HG03280 (cell line): ENCODE measurements around the gene MPZL1.
"Not testable (repeated sequence)": the region's sequence is repeated elsewhere in the genome, so short reads cannot be mapped to it uniquely, and the experiment has no call there.

Experiments
- ATAC-seq: cut with Tn5 transposase; IDR thresholded peaks from one replicate; pipeline ENCODE4 v1.9.1; 2021; ENCODE audit warnings: mild to moderate bottlenecking, moderate library complexity; ENCODE audit not compliant: unreplicated experiment

Gene MPZL1

DNA sequence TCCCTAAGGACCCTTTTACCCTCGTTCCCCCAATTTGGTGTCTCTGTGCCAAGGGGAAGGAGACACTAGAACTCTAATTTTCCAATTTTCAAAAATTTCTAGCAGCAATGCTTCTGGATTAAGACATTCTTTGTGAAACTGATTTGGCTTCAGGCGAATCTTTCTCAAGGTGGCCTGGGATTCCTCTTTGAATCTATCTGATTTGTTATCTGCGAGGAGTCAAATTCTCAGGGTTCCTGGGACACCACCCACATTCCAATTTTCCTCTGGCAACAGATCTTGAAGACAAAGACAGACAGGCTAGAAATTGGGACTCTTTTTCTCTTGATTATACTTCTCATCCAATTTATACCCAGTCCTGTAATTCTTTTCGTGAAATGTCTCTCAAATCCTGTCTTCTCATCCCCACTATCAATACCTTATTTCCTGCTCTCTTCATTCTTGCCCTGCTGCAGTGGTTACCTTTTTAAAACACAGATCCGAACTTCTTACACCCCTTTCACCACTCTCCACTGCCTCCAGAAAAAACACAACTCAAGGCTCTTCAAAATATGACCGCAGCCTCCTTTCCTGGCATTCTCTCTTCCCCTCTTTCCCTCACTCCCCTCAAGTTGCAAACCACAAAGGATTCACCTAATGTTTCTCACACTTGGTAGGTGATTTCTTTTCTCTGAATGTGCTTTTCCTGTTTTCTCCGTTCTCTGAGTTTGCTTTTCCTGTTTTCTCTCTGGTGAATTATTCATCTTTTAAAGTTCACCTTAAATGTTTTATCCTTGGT, 2.7 kb upstream of the MPZL1 start:
- no peak for ATAC-seq

GRCh38 chr1:167719715-167720421, 1.9 kb upstream of the MPZL1 start:
- ATAC-seq: not testable (repeated sequence)

- no peak for ATAC-seq
These were observed 691 bp upstream of the MPZL1 start for GRCh38 chr1:167720965-167721616.

DNA sequence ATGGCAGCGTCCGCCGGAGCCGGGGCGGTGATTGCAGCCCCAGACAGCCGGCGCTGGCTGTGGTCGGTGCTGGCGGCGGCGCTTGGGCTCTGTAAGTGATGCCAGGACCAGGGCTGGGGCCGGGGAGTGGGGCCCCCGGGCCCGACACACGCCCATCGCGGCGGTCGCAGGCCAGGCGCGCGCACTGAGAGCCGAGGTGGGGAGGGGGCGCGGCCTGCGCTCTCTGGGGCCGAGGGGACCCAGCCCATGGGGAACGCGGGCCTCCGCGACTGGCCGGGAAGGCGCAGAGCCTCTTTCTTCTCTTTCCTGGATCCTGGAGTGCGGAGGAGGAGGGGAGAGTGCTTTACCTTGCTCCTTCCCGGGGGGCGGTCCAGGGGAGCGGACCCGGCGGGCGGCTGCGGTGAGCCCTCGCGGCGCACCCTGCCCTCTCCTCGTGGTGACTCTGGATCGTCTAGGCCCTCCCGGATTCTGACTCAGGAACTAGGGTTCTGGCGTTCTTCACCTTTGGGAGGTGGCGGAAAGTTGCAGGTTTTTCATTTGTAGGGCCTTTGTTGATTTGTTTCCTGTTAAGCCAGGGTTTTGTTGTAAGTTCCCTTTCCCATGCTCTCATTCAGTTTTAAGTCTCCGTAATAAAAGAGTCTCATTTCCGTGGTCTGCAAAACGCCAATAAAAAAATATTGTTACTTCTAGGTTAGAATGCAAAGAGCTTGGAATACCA, 529 bp downstream of the MPZL1 start:
- peak; percentile 27 for ATAC-seq

DNA sequence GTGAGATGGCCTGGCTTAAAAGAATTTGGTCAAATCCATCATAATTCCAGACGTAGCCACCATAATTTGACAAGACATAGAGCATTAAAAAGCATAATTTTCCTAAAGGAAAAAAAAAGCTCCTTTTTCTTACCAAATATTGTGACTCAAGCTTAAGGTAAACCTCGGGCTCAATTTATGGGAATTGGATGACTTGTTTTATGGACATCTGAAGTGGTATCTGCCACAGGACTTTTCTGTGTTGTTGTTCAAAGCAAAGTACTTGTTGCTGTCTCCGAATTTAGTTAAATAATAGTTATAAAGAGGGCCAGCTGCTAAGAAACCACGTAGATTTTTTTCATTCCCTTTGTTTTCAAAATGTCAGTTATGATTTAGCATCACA, 1.1 kb downstream of the MPZL1 start:
- ATAC-seq: no peak

GRCh38 chr1:167723707-167724323, 2.0 kb downstream of the MPZL1 start:
- no peak for ATAC-seq

GRCh38 chr1:167726008-167726407, 4.2 kb downstream of the MPZL1 start:
- no peak for ATAC-seq

- no peak for ATAC-seq
These were observed 7.1 kb downstream of the MPZL1 start for GRCh38 chr1:167728818-167729410.

DNA sequence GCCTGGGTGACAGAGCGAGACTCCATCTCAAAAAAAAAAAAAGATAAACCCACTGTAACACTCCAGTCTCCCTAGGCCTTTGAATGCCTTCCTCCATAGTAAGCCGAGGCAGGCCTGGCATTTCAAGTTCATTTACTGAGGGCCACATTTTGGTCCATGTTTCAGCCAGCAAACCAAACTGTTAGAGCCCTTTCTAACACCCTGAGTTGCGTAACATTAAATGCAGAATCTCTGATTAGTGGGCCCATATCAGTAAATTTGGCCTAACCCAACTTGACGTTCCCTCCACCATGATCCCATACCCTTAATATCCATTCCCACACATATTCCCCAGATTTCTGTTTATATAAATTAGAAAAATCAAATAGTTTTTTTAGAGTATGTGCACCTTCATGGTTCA, 12.4 kb downstream of the MPZL1 start:
- no peak for ATAC-seq

DNA sequence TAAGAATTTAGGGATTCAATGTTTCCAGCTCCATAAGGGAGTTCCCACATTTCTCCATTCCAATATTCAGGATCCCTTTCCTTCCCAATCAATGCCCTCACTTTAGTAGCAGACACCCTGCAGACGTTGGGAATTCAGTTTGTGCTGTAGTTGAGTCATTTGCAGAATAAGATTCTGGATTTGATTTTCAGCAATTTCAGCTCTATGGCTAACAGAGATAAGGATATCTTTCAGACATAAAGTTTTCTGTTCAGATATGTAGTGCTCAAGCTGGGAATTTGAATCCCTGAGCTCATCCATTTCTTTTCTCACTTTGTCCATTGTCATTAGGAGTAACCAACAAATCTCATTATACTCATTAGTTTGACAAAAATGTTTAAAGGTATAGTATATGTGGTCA, 13.1 kb downstream of the MPZL1 start:
- ATAC-seq: no peak

DNA sequence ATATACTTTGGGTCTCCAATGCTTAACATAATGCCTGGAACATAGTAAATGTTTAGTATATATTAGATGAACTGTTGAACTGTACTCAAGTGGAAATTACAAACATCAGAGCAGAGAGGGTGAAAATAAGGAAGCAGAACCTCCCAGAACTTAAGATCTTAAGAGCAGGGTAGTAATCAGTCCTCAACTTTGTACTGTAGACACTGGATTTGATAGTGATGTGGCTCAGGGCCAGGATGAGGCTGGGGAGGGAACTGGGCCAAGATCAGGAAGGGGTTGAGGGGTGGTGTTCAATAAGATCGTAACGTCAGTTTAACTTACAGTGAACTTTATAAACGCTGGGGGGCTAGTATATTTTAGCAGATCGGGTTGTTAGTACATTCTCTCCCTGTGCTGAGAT, 15.4 kb downstream of the MPZL1 start:
- no peak for ATAC-seq

DNA sequence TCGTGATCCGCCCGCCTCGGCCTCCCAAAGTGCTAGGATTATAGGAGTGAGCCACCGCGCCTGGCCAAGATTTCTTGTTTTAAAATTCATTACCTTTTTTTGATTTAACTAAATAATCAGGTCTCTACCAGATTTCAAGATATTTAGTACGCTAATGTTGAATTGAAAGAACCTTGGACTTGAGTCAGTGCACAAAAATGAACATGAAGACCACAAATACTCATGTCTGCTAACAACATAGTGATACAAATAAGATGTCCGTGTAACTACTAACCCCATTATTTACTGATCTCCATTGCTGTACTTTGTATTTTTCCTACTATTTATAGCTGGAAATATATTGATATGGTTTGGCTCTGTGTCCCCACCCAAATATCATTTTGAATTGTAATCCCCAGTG, 16.4 kb downstream of the MPZL1 start:
- no peak for ATAC-seq

GRCh38 chr1:167739752-167740151, 18.0 kb downstream of the MPZL1 start:
- no peak for ATAC-seq

DNA sequence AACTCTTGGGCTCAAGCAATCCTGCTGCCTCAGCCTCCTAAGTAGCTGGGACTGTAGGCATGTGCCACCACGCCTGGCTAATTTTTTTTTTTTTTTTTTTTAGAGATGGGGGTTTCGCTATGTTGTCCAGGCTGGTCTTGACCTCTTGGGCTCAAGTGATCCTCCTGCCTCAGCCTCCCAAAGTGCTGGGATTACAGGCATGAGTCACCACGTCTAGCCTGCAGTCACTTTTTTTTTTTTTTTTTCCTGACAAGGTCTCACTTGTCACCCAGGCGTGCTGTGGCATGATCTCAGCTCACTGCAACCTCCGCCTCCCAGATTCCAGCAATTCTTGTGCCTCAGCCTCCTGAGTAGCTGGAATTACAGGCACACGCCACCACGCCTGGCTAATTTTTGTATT, 19.3 kb downstream of the MPZL1 start:
- not testable (repeated sequence) for ATAC-seq

DNA sequence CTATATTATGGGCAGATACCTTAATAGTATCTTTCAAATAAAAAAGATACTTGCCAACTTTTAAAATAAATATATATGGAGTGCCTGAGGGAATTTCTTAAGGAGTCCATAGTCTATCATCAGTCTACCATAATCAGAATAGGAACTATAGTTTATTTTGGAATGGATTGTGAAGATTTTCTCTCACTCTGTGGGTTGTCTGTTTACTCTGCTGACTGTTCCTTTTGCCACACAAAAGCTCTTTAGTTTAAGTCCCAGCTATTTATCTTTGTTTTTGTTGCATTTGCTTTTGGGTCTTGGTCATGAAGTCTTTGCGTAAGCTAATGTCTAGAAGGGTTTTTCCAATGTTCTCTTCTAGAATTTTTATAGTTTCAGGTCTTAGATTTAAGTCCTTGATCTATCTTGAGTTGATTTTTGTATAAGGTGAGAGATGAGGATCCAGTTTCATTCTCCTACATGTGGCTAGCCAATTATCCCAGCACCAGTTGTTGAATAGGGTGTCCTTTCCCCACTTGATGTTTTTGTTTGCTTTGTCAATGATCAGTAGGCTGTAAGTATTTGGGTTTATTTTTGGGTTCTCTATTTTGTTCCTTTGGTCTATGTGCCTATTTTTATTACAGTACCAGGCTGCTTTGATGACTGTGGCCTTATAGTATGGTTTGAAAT, 20.7 kb downstream of the MPZL1 start:
- not testable (repeated sequence) for ATAC-seq

GRCh38 chr1:167744901-167745300, 23.1 kb downstream of the MPZL1 start:
- no peak for ATAC-seq

DNA sequence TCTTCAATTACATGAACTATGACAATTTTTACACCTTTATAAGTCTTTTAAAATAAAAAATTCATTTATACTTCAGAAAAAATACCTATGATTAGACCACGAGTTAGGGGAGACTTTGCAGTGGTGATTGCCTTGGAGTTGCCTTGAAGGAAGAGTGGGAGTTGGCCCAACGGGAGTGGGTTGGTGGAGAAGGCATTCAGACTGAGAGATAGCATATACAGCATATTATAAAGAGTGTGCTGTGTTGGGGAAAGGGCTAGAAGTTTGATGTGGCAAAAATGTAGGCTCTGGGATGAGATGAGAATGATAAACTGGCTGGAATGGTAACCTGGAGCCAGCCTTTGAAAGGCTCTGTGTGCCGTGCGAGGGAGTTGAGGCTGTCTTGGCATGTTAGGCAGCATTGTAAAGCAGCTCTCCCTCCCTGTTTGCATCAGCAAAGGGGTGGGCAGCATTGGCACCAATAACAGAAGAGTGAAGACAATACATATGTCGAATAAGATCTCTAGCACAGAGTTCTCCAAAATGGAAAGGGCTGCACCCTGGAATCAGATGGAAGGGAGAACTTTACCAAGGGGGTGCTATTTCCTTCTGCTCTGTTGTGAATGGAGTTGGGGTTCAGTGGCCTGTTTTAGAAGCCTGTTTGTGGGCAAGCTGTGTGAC, 24.4 kb downstream of the MPZL1 start:
- ATAC-seq: no peak

DNA sequence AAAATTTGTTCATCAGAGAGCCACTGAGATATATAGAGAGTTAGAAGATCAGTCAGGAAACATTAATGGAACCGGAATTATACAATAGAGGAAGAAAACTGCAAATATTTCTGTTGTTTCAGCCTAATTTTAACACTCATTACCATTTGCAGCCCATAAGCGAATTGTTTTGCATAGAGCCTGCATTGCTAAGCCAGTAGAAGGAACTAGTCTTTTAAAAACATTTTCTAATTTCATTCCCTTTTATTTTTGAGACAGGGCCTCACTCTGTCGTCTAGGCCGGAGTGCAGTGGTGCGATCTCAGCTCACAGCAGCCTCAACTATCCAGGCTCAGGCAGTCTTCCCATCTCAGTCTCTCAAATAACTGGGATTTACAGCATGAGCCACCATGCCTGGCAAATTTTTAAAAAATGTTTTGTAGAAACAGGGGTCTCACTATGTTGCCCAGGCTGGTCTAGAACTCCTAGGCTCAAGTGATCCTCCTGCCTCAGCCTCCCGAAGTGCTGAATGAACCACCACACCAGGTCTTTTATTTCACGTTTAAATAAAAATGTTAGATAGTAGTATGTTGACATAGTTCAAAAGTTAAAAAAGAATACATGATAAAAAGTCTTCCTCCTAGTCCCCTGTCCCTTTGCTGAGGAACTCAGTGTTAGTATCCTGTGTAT, 25.3 kb downstream of the MPZL1 start:
- no peak for ATAC-seq

- ATAC-seq: no peak
These were observed 26.2 kb downstream of the MPZL1 start for GRCh38 chr1:167747988-167748387.
